WI38 (cell line): ENCODE results near the gene RCL1.

ENCODE experiments used
- H3K4me3 ChIP-seq: 2 replicates; pipeline ENCODE4 v1.5.1; 2011; ENCODE audit warnings: low read depth, mild to moderate bottlenecking, control low read depth, low read length
- TF ChIP-seq, protein P1 (sequence below): IDR thresholded peaks from 2 replicates; pipeline ENCODE4 v1.5.1; 2012; ENCODE audit warnings: low read depth, mild to moderate bottlenecking, control low read depth, low read length

RCL1 gene

GRCh38 chr9:4755026-4755609 is 37.6 kb upstream of the RCL1 start:
- no peak overlapping the region for H3K4me3 ChIP-seq
- TF ChIP-seq, protein P1, sequence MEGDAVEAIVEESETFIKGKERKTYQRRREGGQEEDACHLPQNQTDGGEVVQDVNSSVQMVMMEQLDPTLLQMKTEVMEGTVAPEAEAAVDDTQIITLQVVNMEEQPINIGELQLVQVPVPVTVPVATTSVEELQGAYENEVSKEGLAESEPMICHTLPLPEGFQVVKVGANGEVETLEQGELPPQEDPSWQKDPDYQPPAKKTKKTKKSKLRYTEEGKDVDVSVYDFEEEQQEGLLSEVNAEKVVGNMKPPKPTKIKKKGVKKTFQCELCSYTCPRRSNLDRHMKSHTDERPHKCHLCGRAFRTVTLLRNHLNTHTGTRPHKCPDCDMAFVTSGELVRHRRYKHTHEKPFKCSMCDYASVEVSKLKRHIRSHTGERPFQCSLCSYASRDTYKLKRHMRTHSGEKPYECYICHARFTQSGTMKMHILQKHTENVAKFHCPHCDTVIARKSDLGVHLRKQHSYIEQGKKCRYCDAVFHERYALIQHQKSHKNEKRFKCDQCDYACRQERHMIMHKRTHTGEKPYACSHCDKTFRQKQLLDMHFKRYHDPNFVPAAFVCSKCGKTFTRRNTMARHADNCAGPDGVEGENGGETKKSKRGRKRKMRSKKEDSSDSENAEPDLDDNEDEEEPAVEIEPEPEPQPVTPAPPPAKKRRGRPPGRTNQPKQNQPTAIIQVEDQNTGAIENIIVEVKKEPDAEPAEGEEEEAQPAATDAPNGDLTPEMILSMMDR: no peak

DNA sequence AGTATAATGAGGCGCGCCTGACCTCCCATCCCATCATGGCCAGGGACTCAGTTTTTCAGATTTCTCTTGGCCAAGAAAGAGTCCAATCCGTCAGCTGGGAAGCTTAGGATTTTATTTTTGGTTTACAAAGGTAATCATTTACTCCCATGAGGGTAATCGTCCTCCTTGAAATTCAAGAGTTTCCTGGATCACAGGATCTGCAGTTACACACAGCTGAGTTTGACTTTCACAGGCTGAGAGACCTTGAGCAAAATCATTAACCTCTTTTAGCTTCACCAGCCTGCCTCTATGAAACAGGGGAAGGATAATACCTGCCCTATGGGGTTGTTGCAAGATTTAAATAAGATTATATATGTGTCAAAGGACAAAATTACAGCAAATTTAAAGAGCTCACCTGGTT is 36.3 kb upstream of the RCL1 start:
- H3K4me3 ChIP-seq: no peak overlapping the region
- TF ChIP-seq, protein P1: no peak

- H3K4me3 ChIP-seq: no peak overlapping the region
- TF ChIP-seq, protein P1: no peak
Observed at GRCh38 chr9:4760122-4760521, 32.6 kb upstream of the RCL1 start.

DNA sequence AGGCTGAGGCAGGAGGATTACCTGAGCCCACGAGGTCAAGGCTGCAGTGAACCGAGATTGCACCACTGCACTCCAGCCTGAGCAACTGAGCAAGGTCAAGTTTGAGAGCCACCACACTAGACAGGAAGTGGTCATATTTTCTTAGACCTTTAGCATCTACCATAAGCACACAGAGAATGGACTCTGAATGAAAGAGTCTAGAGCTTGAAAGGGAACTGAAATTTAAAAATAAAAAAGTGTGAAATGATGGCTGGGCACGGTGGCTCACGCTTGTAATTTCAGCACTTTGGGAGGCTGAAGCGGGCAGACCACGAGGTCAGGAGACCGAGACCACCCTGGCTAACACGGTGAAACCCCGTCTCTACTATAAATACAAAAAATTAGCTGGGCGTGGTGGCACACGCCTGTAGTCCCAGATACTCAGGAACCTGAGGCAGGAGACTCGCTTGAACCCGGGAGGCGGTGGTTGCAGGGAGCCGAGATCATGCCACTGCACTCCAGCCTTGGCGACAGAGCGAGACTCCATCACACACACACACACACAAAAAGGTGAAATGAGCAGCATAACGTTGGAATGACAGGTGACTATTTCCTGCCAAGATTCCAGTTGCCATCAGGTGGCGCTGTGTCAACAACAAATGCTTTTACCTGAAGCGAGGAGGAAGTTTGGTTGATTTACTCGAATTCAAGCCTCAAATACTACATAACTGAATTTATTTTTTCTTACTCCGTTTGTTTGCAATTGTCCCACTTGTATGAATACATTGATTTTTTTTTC is 30.4 kb upstream of the RCL1 start:
- H3K4me3 ChIP-seq: no peak overlapping the region

DNA sequence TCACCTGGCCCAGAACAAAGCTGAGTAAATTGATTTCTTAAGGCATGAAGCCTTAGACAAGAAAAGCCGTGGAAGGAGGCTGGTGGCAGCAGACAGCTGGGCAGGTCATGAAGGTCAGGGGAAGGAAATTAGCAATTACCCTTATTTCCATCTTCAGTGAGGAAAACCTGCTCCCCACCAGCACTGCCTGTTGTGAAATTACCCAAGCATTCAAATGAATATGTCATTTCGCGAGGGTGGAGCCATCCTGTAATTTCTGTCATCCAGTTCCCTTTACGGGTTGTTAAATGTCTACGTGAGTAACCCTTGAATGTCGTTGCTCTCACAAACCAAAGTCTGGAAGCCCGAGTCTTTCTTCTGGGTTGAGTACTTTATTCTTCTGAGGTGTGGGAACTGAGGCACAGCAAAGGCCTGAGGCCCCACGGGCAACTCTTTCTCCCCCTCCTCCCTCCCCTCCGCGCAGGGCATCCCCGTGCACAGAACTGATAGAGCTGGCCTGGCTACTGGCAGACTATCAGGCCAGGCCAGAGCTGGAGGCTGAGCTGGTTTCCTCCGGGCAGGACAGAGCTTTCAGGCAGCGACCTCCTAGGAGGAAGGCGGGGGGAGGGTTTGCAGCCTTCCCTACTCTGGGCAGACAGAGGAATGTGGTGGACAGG is 29.7 kb upstream of the RCL1 start:
- TF ChIP-seq, protein P1: no peak
- H3K4me3 ChIP-seq: no peak overlapping the region

More for the DNA sequence above, 30.4 kb upstream of the RCL1 start:
- TF ChIP-seq, protein P1: peak; percentile 60; the same call in 1 of the 2 replicates

GRCh38 chr9:4764033-4764432 is 28.7 kb upstream of the RCL1 start:
- no peak overlapping the region for H3K4me3 ChIP-seq
- TF ChIP-seq, protein P1: no peak

DNA sequence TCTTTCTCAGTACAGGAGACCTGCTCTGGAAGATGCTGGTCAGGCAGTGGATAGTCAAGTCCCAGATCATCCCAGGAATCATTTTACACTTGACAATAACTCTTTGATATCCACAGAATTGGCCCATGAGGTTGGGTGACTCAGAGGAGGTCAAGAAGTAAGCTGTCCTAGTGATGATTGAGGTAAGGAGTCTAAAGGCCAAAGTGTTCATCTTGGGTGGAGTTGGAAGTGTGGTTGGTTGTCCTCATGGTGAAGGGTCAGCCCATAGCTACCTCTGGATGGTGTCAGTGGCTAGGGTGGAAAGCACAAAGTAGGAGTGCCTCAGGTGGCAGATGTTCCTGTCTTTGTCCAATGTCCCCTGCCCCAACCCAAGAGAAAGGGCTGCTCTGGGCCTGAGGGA is 24.1 kb upstream of the RCL1 start:
- H3K4me3 ChIP-seq: no peak overlapping the region
- TF ChIP-seq, protein P1: no peak
